Parathyroid adenoma (tissue), 2 donors: ENCODE data around the gene L1TD1.
"Not testable (repeated sequence)": the region's sequence is repeated elsewhere in the genome, so short reads cannot be mapped to it uniquely, and the experiment has no call there.

Source experiments
- H2AFZ ChIP-seq: fragments of 300-600 bp; sonication (generic); one replicate; pipeline ENCODE4 v1.7.0; 2017; ENCODE audit warnings: antibody characterized with exemption, mild to moderate bottlenecking
- H3K27ac ChIP-seq: fragments of 300-600 bp; sonication (generic); one replicate; pipeline ENCODE4 v1.7.0; 2017
- H3K27me3 ChIP-seq: fragments of 300-600 bp; sonication (generic); one replicate; pipeline ENCODE4 v1.7.0; 2017; ENCODE audit warnings: low read length; ENCODE audit not compliant: control insufficient read depth, insufficient read depth
- H3K36me3 ChIP-seq: fragments of 300-600 bp; sonication (generic); one replicate; pipeline ENCODE4 v1.7.0; 2017; ENCODE audit warnings: low read length; ENCODE audit not compliant: control insufficient read depth, insufficient read depth
- H3K4me1 ChIP-seq: fragments of 300-600 bp; sonication (generic); one replicate; pipeline ENCODE4 v1.7.0; 2017; ENCODE audit warnings: control low read depth
- H3K4me2 ChIP-seq: fragments of 300-600 bp; sonication (generic); one replicate; pipeline ENCODE4 v1.7.0; 2017; ENCODE audit warnings: low read length
- H3K4me3 ChIP-seq: fragments of 300-600 bp; sonication (generic); one replicate; pipeline ENCODE4 v1.7.0; 2017; ENCODE audit warnings: low read depth, low read length
- H3K79me2 ChIP-seq: fragments of 300-600 bp; sonication (generic); one replicate; pipeline ENCODE4 v1.7.0; 2017; ENCODE audit warnings: control low read depth
- H3K9ac ChIP-seq: fragments of 300-600 bp; sonication (generic); one replicate; pipeline ENCODE4 v1.7.0; 2017; ENCODE audit warnings: mild to moderate bottlenecking
- H3K9me3 ChIP-seq: fragments of 300-600 bp; sonication (generic); one replicate; pipeline ENCODE4 v1.7.0; 2017; ENCODE audit warnings: low read length; ENCODE audit not compliant: control insufficient read depth
- CTCF ChIP-seq: fragments of 300-600 bp; sonication (generic); IDR thresholded peaks from one replicate; pipeline ENCODE4 v1.7.0; 2017; ENCODE audit warnings: antibody characterized with exemption, mild to moderate bottlenecking
- donor health status: primary hyperparathyroidism.

Gene L1TD1

GRCh38 chr1:62212411-62212810, 17.8 kb downstream of the L1TD1 start:
- no peak for TF ChIP-seq CTCF
- Histone ChIP-seq H3K9ac (no peak overlapping the region), H3K79me2 (no peaks in the 10 kb centered on the region), H2AFZ (no peak overlapping the region), H3K27me3 (no peaks in the 10 kb centered on the region), H3K27ac (no peak overlapping the region), H3K4me1 (no peaks in the 10 kb centered on the region), H3K4me3 (no peak overlapping the region), H3K36me3 (no peaks in the 10 kb centered on the region), H3K4me2 (no peak overlapping the region), H3K9me3 (no peaks in the 10 kb centered on the region)

- Histone ChIP-seq H3K9me3 (no peaks in the 10 kb centered on the region), H2AFZ (no peak overlapping the region), H3K4me1 (no peaks in the 10 kb centered on the region), H3K9ac (no peak overlapping the region), H3K4me3 (no peak overlapping the region), H3K4me2 (no peak overlapping the region), H3K36me3 (no peaks in the 10 kb centered on the region), H3K27ac (no peak overlapping the region), H3K27me3 (no peaks in the 10 kb centered on the region), H3K79me2 (no peaks in the 10 kb centered on the region)
- no peak for TF ChIP-seq CTCF
These were observed 18.6 kb downstream of the L1TD1 start for GRCh38 chr1:62213075-62213914.

GRCh38 chr1:62218604-62219003, 24.0 kb downstream of the L1TD1 start:
- H3K4me3 ChIP-seq: no peak overlapping the region
- no peak overlapping the region for H3K9ac ChIP-seq
- TF ChIP-seq CTCF: no peak
- H3K4me2 ChIP-seq: no peak overlapping the region
- H3K9me3 ChIP-seq: no peaks in the 10 kb centered on the region
- no peak overlapping the region for H3K27ac ChIP-seq
- H3K36me3 ChIP-seq: no peaks in the 10 kb centered on the region
- H2AFZ ChIP-seq: no peak overlapping the region
- H3K79me2 ChIP-seq: no peaks in the 10 kb centered on the region
- no peaks in the 10 kb centered on the region for H3K27me3 ChIP-seq
- H3K4me1 ChIP-seq: no peaks in the 10 kb centered on the region

- H3K4me2 ChIP-seq, H2AFZ ChIP-seq, H3K27me3 ChIP-seq, H3K9ac ChIP-seq, H3K4me3 ChIP-seq, H3K79me2 ChIP-seq, H3K9me3 ChIP-seq, H3K27ac ChIP-seq, H3K36me3 ChIP-seq, H3K4me1 ChIP-seq: not testable (repeated sequence)
These were observed 25.8 kb downstream of the L1TD1 start for GRCh38 chr1:62220456-62220855.

GRCh38 chr1:62221171-62221570, 26.5 kb downstream of the L1TD1 start:
- TF ChIP-seq CTCF: no peak
- no peaks in the 10 kb centered on the region for H3K4me1 ChIP-seq
- no peak overlapping the region for H3K9ac ChIP-seq
- H3K27me3 ChIP-seq: no peaks in the 10 kb centered on the region
- no peak overlapping the region for H2AFZ ChIP-seq
- H3K9me3 ChIP-seq: no peaks in the 10 kb centered on the region
- H3K4me3 ChIP-seq: no peak overlapping the region
- H3K4me2 ChIP-seq: no peak overlapping the region
- no peak overlapping the region for H3K27ac ChIP-seq
- no peaks in the 10 kb centered on the region for H3K79me2 ChIP-seq
- H3K36me3 ChIP-seq: no peaks in the 10 kb centered on the region
